Activated CD4-positive, alpha-beta T cell treated with anti-CD3 and anti-CD28 coated beads, Interleukin-2, amount 50 U/mL, for 4 hours (primary cell): ENCODE data around the gene FAS.
A peak's percentile ranks its signal among the peaks of the same experiment; 100 is the strongest.

Experiments
- DNase-seq, 2 experiments: peaks; one replicate each; pipeline ENCODE4 v3.0.0-alpha.2; 2020

The FAS gene

GRCh38 chr10:88974012-88974411 is 16.6 kb upstream of the FAS start:
- no peak for DNase-seq

GRCh38 chr10:88974446-88975376 is 15.9 kb upstream of the FAS start:
- no peak for DNase-seq

GRCh38 chr10:88975377-88975720 is 15.2 kb upstream of the FAS start:
- no peak for DNase-seq

- DNase-seq, result no peak
Observed at GRCh38 chr10:88978463-88978862, 12.1 kb upstream of the FAS start.

- no peak for DNase-seq
Observed at GRCh38 chr10:88979153-88979562, 11.4 kb upstream of the FAS start.

- DNase-seq, result no peak
Observed at GRCh38 chr10:88979603-88980002, 11.0 kb upstream of the FAS start.

- no peak for DNase-seq
Observed at GRCh38 chr10:88980247-88980646, 10.4 kb upstream of the FAS start.

GRCh38 chr10:88980800-88981199 is 9.8 kb upstream of the FAS start:
- no peak for DNase-seq

GRCh38 chr10:88981435-88981834 is 9.2 kb upstream of the FAS start:
- no peak for DNase-seq

GRCh38 chr10:88982366-88982765 is 8.2 kb upstream of the FAS start:
- no peak for DNase-seq

GRCh38 chr10:88983206-88983605 is 7.4 kb upstream of the FAS start:
- DNase-seq, result no peak

- DNase-seq, result no peak
Observed at GRCh38 chr10:88983939-88984338, 6.7 kb upstream of the FAS start.

- DNase-seq, result no peak
Observed at GRCh38 chr10:88984525-88984924, 6.1 kb upstream of the FAS start.

GRCh38 chr10:88986549-88987242 is 3.9 kb upstream of the FAS start:
- no peak for DNase-seq

GRCh38 chr10:88987243-88987725 is 3.3 kb upstream of the FAS start:
- DNase-seq, result no peak

- no peak for DNase-seq
Observed at GRCh38 chr10:88987840-88988239, 2.8 kb upstream of the FAS start.

GRCh38 chr10:88989423-88989822 is 1.2 kb upstream of the FAS start:
- no peak for DNase-seq

GRCh38 chr10:88989824-88990383 is 694 bp upstream of the FAS start:
- DNase-seq, result no peak

GRCh38 chr10:88991161-88991898 is 732 bp downstream of the FAS start:
- DNase-seq, result peak; percentile 64 to 65

GRCh38 chr10:88991899-88992320 is 1.3 kb downstream of the FAS start:
- no peak for DNase-seq

- no peak for DNase-seq
Observed at GRCh38 chr10:88992921-88993524, 2.4 kb downstream of the FAS start.

- no peak for DNase-seq
Observed at GRCh38 chr10:88994019-88994418, 3.4 kb downstream of the FAS start.
